Breast epithelium (tissue), 4 donors: ENCODE results near the gene CLEC4G. TPM values are rescaled to one million over a fixed set of nuclear protein-coding genes. Genes with fewer than 3 reads are reported as not detected.
"Not testable (repeated sequence)": the region's sequence is repeated elsewhere in the genome, so short reads cannot be mapped to it uniquely, and the experiment has no call there.

ENCODE experiments used
- DNase-seq, 2 donors: peaks; one replicate each; pipeline ENCODE4 v3.0.0-alpha.2; 2019; ENCODE audit warnings: low spot score in 2 of 2
- H3K27ac ChIP-seq, 2 donors: fragments of 200-600 bp; sonication (generic) in 1 of 2; one replicate each; pipeline ENCODE4 v1.5.1; 2016 to 2019; ENCODE audit warnings: mild to moderate bottlenecking in 1 of 2
- H3K27me3 ChIP-seq, 2 donors: fragments of 200-600 bp; sonication (generic) in 1 of 2; one replicate each; pipeline versions ENCODE4 v1.5.1 to v1.6.0; 2017 to 2019; ENCODE audit warnings: control low read depth in 1 of 2, mild to moderate bottlenecking in 1 of 2
- H3K36me3 ChIP-seq: fragments of 200-600 bp; one replicate; pipeline ENCODE4 v1.5.1; 2019
- H3K4me1 ChIP-seq, 2 donors: fragments of 200-600 bp; sonication (generic); one replicate each; pipeline ENCODE4 v1.5.1; 2016 to 2019; ENCODE audit warnings: control low read depth in 1 of 2
- H3K4me3 ChIP-seq, 3 donors: fragments of 200-600 bp; sonication (generic); 1 replicate in 2 of 3; 2 replicates in 1 of 3; pipeline ENCODE4 v1.5.1; 2016 to 2019; ENCODE audit warnings: mild to moderate bottlenecking in 3 of 3, moderate library complexity in 2 of 3
- H3K9me3 ChIP-seq, 2 donors: fragments of 200-600 bp; sonication (generic) in 1 of 2; one replicate each; pipeline ENCODE4 v1.5.1; 2016 to 2019; ENCODE audit warnings: control low read depth in 1 of 2
- POLR2A ChIP-seq: fragments of 450-650 bp; IDR thresholded peaks from one replicate; pipeline ENCODE4 v1.6.1; 2016; ENCODE audit warnings: antibody characterized with exemption, mild to moderate bottlenecking, moderate library complexity
- POLR2AphosphoS5 ChIP-seq, 3 donors: sonication (generic); formaldehyde crosslinking; IDR thresholded peaks; one replicate each; pipeline ENCODE4 v1.6.1; 2017; ENCODE audit warnings: antibody characterized with exemption in 3 of 3
- intact Hi-C: fragments of 100-400 bp; cut with DNase I; formaldehyde crosslinking; loops from one replicate; pipeline ENCODE4 v1.15.1; 2023; ENCODE audit warnings: low total_unique reads
- total RNA-seq, 3 donors: library from RNA; depleted of rRNA; stranded (reverse); fragments of >200 nt; gene quantifications; one replicate each; pipeline ENCODE4 v1.1.0, GENCODE V29; 2016
- TF ChIP-seq, protein P1 (sequence below), 3 donors: fragments of 450-650 bp; IDR thresholded peaks; one replicate each; pipeline ENCODE4 v1.5.1; 2016 to 2017; ENCODE audit warnings: antibody characterized with exemption in 3 of 3, mild to moderate bottlenecking in 3 of 3, moderate library complexity in 3 of 3

CLEC4G gene
- total RNA-seq, 3 donors from 2014 or later = 1.3 to 3.7 TPM; not detected in 1

DNA sequence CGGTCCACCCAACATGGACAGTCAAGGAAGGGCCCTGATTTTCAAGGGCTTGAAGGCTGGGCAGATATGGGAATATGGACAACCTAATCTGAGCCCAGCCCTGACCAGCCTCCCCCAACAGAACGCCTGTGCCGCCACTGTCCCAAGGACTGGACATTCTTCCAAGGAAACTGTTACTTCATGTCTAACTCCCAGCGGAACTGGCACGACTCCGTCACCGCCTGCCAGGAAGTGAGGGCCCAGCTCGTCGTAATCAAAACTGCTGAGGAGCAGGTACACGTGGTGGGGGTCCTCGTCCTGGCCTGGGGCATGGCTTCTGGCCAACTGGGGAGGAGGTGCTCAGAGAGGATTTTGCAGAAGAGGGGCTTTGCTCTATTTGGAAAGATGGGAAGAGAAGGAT is 34.6 kb upstream of the CLEC4G start:
- no peaks in the 10 kb centered on the region for H3K36me3 ChIP-seq
- H3K4me3 ChIP-seq = no peak overlapping the region
- no peak for DNase-seq
- TF ChIP-seq, protein P1, sequence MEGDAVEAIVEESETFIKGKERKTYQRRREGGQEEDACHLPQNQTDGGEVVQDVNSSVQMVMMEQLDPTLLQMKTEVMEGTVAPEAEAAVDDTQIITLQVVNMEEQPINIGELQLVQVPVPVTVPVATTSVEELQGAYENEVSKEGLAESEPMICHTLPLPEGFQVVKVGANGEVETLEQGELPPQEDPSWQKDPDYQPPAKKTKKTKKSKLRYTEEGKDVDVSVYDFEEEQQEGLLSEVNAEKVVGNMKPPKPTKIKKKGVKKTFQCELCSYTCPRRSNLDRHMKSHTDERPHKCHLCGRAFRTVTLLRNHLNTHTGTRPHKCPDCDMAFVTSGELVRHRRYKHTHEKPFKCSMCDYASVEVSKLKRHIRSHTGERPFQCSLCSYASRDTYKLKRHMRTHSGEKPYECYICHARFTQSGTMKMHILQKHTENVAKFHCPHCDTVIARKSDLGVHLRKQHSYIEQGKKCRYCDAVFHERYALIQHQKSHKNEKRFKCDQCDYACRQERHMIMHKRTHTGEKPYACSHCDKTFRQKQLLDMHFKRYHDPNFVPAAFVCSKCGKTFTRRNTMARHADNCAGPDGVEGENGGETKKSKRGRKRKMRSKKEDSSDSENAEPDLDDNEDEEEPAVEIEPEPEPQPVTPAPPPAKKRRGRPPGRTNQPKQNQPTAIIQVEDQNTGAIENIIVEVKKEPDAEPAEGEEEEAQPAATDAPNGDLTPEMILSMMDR (IDR thresholded peaks at IDR 0.05) = no peak
- TF ChIP-seq POLR2AphosphoS5 (IDR thresholded peaks at IDR 0.05) (no peak), POLR2A (no peak)
- intact Hi-C loops = no loop called here
- peaks cover 0 to 31% of the 10 kb centered on the region in 2 donors for H3K27me3 ChIP-seq
- no peaks in the 10 kb centered on the region for H3K4me1 ChIP-seq
- H3K27ac ChIP-seq = no peak overlapping the region
- H3K9me3 ChIP-seq = no peaks in the 10 kb centered on the region

- H3K9me3 ChIP-seq, H3K4me3 ChIP-seq, DNase-seq, H3K36me3 ChIP-seq, intact Hi-C loops, H3K4me1 ChIP-seq, H3K27ac ChIP-seq: not testable (repeated sequence)
- H3K27me3 ChIP-seq = peaks cover 0 to 20% of the 10 kb centered on the region in 2 donors
These were observed 33.1 kb upstream of the CLEC4G start for GRCh38 chr19:7765043-7765442.

GRCh38 chr19:7764157-7764556 is 32.2 kb upstream of the CLEC4G start:
- H3K9me3 ChIP-seq, DNase-seq, H3K4me3 ChIP-seq, H3K4me1 ChIP-seq, intact Hi-C loops, H3K36me3 ChIP-seq, H3K27ac ChIP-seq: not testable (repeated sequence)
- H3K27me3 ChIP-seq = peaks cover 0 to 19% of the 10 kb centered on the region in 2 donors

GRCh38 chr19:7763696-7764095 is 31.8 kb upstream of the CLEC4G start:
- intact Hi-C loops = no loop called here
- Histone ChIP-seq H3K9me3 (peaks cover 12 to 14% of the 10 kb centered on the region in 2 donors), H3K27me3 (peaks cover 0 to 19% of the 10 kb centered on the region in 2 donors), H3K4me3 (no peak overlapping the region), H3K36me3 (no peaks in the 10 kb centered on the region), H3K4me1 (no peaks in the 10 kb centered on the region), H3K27ac (no peak overlapping the region)
- TF ChIP-seq POLR2A (no peak), POLR2AphosphoS5 (IDR thresholded peaks at IDR 0.05) (no peak)
- TF ChIP-seq, protein P1 (IDR thresholded peaks at IDR 0.05) = no peak
- DNase-seq = no peak

DNA sequence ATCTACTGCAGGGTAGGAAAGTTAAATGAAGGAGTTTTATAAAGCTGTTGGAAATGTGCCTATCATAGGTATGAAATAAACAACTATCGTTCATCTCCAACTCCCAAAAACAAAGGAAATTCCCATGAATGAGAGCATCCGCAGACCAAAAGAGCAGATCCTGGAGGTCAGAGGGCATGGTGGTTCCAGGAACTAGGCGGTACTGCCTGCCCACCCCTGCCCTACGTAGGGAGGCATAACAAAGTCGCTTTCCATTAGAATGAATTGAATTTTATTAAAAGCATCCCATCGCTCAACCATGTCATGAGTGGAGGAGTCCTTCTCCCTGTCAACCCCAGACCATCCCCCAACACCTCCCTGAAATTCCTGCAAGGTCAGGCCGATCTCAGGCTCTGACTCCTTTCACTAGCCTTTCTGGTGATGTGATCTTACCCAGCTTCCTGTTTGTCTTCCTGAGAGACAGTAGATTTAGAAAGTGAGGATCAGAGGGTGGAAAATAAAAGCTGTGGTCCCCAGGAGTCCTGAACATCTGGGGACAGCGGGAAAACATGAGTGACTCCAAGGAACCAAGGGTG is 30.9 kb upstream of the CLEC4G start, which contains the start of gene CLEC4M:
Gene CLEC4M (plus strand): TSS at position 525 of the 575 bp plus-strand sequence. CDS start 24 bp downstream, at position 549.
- intact Hi-C loops = no loop called here
- H3K36me3 ChIP-seq = no peaks in the 10 kb centered on the region
- DNase-seq = no peak
- TF ChIP-seq POLR2A = no peak
- no peak for TF ChIP-seq POLR2AphosphoS5 (IDR thresholded peaks at IDR 0.05)
- TF ChIP-seq, protein P1 (IDR thresholded peaks at IDR 0.05) = no peak
- H3K4me3 ChIP-seq = no peak within 1 kb of the TSS
- peaks cover 21 to 23% of the 10 kb centered on the region in 2 donors for H3K9me3 ChIP-seq
- H3K27me3 ChIP-seq = peaks cover 0 to 14% of the 10 kb centered on the region in 2 donors
- no peak within 1 kb of the TSS for H3K27ac ChIP-seq
- H3K4me1 ChIP-seq = no peaks in the 10 kb centered on the region

GRCh38 chr19:7759156-7759555 is 27.2 kb upstream of the CLEC4G start:
- H3K4me3 ChIP-seq = no peak overlapping the region
- H3K4me1 ChIP-seq = no peaks in the 10 kb centered on the region
- peaks cover 35 to 41% of the 10 kb centered on the region in 2 donors for H3K9me3 ChIP-seq
- no peak for DNase-seq
- TF ChIP-seq POLR2A (no peak), POLR2AphosphoS5 (IDR thresholded peaks at IDR 0.05) (no peak)
- TF ChIP-seq, protein P1 (IDR thresholded peaks at IDR 0.05) = no peak
- intact Hi-C loops = no loop called here
- H3K36me3 ChIP-seq = no peaks in the 10 kb centered on the region
- no peaks in the 10 kb centered on the region for H3K27me3 ChIP-seq
- no peak overlapping the region for H3K27ac ChIP-seq
